IMR-90 (cell line): ENCODE data around the gene ZNF488. TPM values are rescaled to one million over a fixed set of nuclear protein-coding genes. Genes with fewer than 3 reads are reported as not detected.

Experiments
- ATAC-seq: fragments of 200-7000 bp; cut with Tn5 transposase; 2 replicates; pipeline ENCODE4 v1.9.1; 2020; ENCODE audit warnings: low read depth, mild to moderate bottlenecking, moderate library complexity
- BruUV-seq: library from RNA; stranded (reverse); fragments of 400-500 nt; replicated peaks from 2 replicates; lab custom pipeline; 2021; lab: Mats Ljungman, UMichigan
- CTCF ChIA-PET: fragments of 300-600 bp; formaldehyde crosslinking; extraction: SDS; loops from one replicate; lab custom pipeline; 2021; ENCODE audit warnings: antibody characterized with exemption; lab: Yijun Ruan, JAX
- POLR2A ChIA-PET: fragments of 300-600 bp; sonication (Branson Sonifier 250); formaldehyde crosslinking; loops from one replicate; lab custom pipeline; 2022; ENCODE audit warnings: antibody characterized with exemption; ENCODE audit not compliant: unreplicated experiment; lab: Charles Lee
- DNase-seq: peaks from one replicate; pipeline ENCODE4 v3.0.0; 2013
- H2AFZ ChIP-seq: replicated peaks from 2 replicates; pipeline ENCODE3; 2013; ENCODE audit warnings: low read length, mild to moderate bottlenecking; ENCODE audit not compliant: poor library complexity
- H2AK5ac ChIP-seq: 2 replicates; pipeline ENCODE4 v1.6.1; 2013; ENCODE audit warnings: low read depth, low read length, inconsistent platforms
- H2AK9ac ChIP-seq: replicated peaks from 2 replicates; pipeline ENCODE3; 2013; ENCODE audit warnings: mild to moderate bottlenecking, low read depth, low read length, moderate library complexity; ENCODE audit not compliant: poor library complexity
- H2BK120ac ChIP-seq: 2 replicates; pipeline ENCODE4 v1.6.1; 2013; ENCODE audit warnings: low read depth, low read length, inconsistent platforms
- H2BK15ac ChIP-seq: 3 replicates; pipeline ENCODE4 v1.6.1; 2013; ENCODE audit warnings: low read depth, low read length, inconsistent platforms
- H2BK20ac ChIP-seq: 2 replicates; pipeline ENCODE4 v1.6.1; 2013; ENCODE audit warnings: low read depth, mild to moderate bottlenecking, inconsistent platforms, low read length, moderate library complexity
- H2BK5ac ChIP-seq: 2 replicates; pipeline ENCODE4 v1.6.1; 2013; ENCODE audit warnings: mild to moderate bottlenecking, low read depth, low read length, inconsistent platforms; ENCODE audit not compliant: poor library complexity, severe bottlenecking
- H3K14ac ChIP-seq: replicated peaks from 2 replicates; pipeline ENCODE4 v1.6.1; 2013; ENCODE audit warnings: low read depth, low read length, inconsistent platforms
- H3K18ac ChIP-seq: 2 replicates; pipeline ENCODE4 v1.6.1; 2013; ENCODE audit warnings: low read depth, low read length, control low read depth
- H3K23ac ChIP-seq: 2 replicates; pipeline ENCODE4 v1.6.1; 2013; ENCODE audit warnings: low read depth, low read length, inconsistent platforms
- H3K27ac ChIP-seq: 2 replicates; pipeline ENCODE4 v1.5.1; 2013; ENCODE audit warnings: mild to moderate bottlenecking, control low read depth, low read length; ENCODE audit not compliant: insufficient read depth
- H3K27me3 ChIP-seq: 2 replicates; pipeline ENCODE4 v1.6.1; 2013; ENCODE audit warnings: low read length; ENCODE audit not compliant: control insufficient read depth, insufficient read depth
- H3K36me3 ChIP-seq: 2 replicates; pipeline ENCODE4 v1.6.1; 2013; ENCODE audit warnings: low read length, mixed read lengths; ENCODE audit not compliant: control insufficient read depth, insufficient read depth
- H3K4ac ChIP-seq: 2 replicates; pipeline ENCODE4 v1.6.1; 2013; ENCODE audit warnings: low read depth, low read length, inconsistent platforms
- H3K4me1 ChIP-seq: 2 replicates; pipeline ENCODE4 v1.6.1; 2013; ENCODE audit warnings: low read length, mixed read lengths; ENCODE audit not compliant: control insufficient read depth, insufficient read depth
- H3K4me2 ChIP-seq: 2 replicates; pipeline ENCODE4 v1.6.1; 2013; ENCODE audit warnings: low read depth, mild to moderate bottlenecking, control low read depth, low read length, moderate library complexity
- H3K4me3 ChIP-seq: 2 replicates; pipeline ENCODE4 v1.5.1; 2013; ENCODE audit warnings: low read depth, mild to moderate bottlenecking, control low read depth, low read length, moderate library complexity; ENCODE audit not compliant: insufficient read depth
- H3K56ac ChIP-seq: 2 replicates; pipeline ENCODE4 v1.6.1; 2013; ENCODE audit warnings: low read length, inconsistent platforms; ENCODE audit not compliant: insufficient read depth; ENCODE audit errors: extremely low read depth
- H3K79me1 ChIP-seq, 2 experiments: 2 replicates each; pipeline ENCODE4 v1.6.1; 2013; ENCODE audit warnings: low read length in 2 of 2, inconsistent platforms in 1 of 2, low read depth in 1 of 2
- H3K9ac ChIP-seq: 2 replicates; pipeline ENCODE4 v1.6.1; 2013; ENCODE audit warnings: low read depth, low read length, control low read depth
- H3K9me1 ChIP-seq: 2 replicates; pipeline ENCODE4 v1.6.1; 2013; ENCODE audit warnings: low read length, inconsistent platforms; ENCODE audit not compliant: insufficient read depth
- H3K9me3 ChIP-seq: 2 replicates; pipeline ENCODE4 v1.6.1; 2013; ENCODE audit warnings: low read length; ENCODE audit not compliant: control insufficient read depth, insufficient read depth
- H4K20me1 ChIP-seq: 2 replicates; pipeline ENCODE4 v1.6.1; 2013; ENCODE audit warnings: low read length, inconsistent platforms; ENCODE audit not compliant: insufficient read depth
- H4K5ac ChIP-seq: 2 replicates; pipeline ENCODE4 v1.6.1; 2013; ENCODE audit warnings: mild to moderate bottlenecking, low read depth, low read length, control low read depth
- H4K8ac ChIP-seq, 2 experiments: 2 replicates each; pipeline ENCODE4 v1.6.1; 2013; ENCODE audit warnings: low read depth in 2 of 2, low read length in 2 of 2, control low read depth in 1 of 2, inconsistent platforms in 1 of 2
- H4K91ac ChIP-seq: 2 replicates; pipeline ENCODE4 v1.6.1; 2013; ENCODE audit warnings: low read depth, low read length, inconsistent platforms; ENCODE audit not compliant: insufficient read depth
- BHLHE40 ChIP-seq: fragments of 150-350 bp; IDR thresholded peaks from 2 replicates; pipeline ENCODE4 v1.6.1; 2016; ENCODE audit warnings: mild to moderate bottlenecking, low read depth, low read length
- CEBPB ChIP-seq: IDR thresholded peaks from 2 replicates; pipeline ENCODE4 v1.6.1; 2012; ENCODE audit warnings: low read depth, low read length, improper control_type of control experiment
- CHD1 ChIP-seq: IDR thresholded peaks from 2 replicates; pipeline ENCODE4 v1.6.1; 2012; ENCODE audit warnings: low read depth, low read length, improper control_type of control experiment
- FOS ChIP-seq: fragments of 150-350 bp; IDR thresholded peaks from 2 replicates; pipeline ENCODE4 v1.6.1; 2016; ENCODE audit warnings: low read depth, low read length
- MAFK ChIP-seq: IDR thresholded peaks from 2 replicates; pipeline ENCODE4 v1.6.1; 2012; ENCODE audit warnings: low read depth, low read length, improper control_type of control experiment
- MAZ ChIP-seq: IDR thresholded peaks from 2 replicates; pipeline ENCODE4 v1.6.1; 2012; ENCODE audit warnings: low read depth, mild to moderate bottlenecking, low read length, improper control_type of control experiment, moderate library complexity, borderline replicate concordance
- MXI1 ChIP-seq: IDR thresholded peaks from 2 replicates; pipeline ENCODE4 v1.6.1; 2012; ENCODE audit warnings: low read depth, mild to moderate bottlenecking, low read length, moderate library complexity, borderline replicate concordance
- NFE2L2 ChIP-seq: fragments of 150-350 bp; IDR thresholded peaks from 2 replicates; pipeline ENCODE4 v1.6.1; 2016; ENCODE audit warnings: low read depth, mild to moderate bottlenecking, low read length
- POLR2A ChIP-seq: IDR thresholded peaks from 2 replicates; pipeline ENCODE4 v1.6.1; 2012; ENCODE audit warnings: mild to moderate bottlenecking, low read depth, low read length
- RCOR1 ChIP-seq: IDR thresholded peaks from 2 replicates; pipeline ENCODE4 v1.6.1; 2012; ENCODE audit warnings: mild to moderate bottlenecking, low read length, improper control_type of control experiment; ENCODE audit not compliant: insufficient replicate concordance
- USF2 ChIP-seq: fragments of 150-350 bp; IDR thresholded peaks from 2 replicates; pipeline ENCODE4 v1.6.1; 2017; ENCODE audit warnings: mild to moderate bottlenecking, antibody characterized with exemption, low read length, low read depth
- WGBS, 2 experiments: methylation state at CpG; one replicate each; pipeline versions ENCODE4 v1.1.5 to v1.1.7; 2013; ENCODE audit warnings: missing lambda C conversion rate in 2 of 2; ENCODE audit not compliant: insufficient read length in 1 of 2; ENCODE audit errors: extremely low coverage in 2 of 2; 5-methylcytosine and 5-hydroxymethylcytosine counted together
- dilution Hi-C: fragments of 300-500 bp; cut with HindIII; formaldehyde crosslinking; loops from one replicate; pipeline ENCODE4 v1.14.3; 2018; ENCODE audit warnings: low sequenced_read_pairs; ENCODE audit not compliant: unreplicated experiment
- in situ Hi-C: fragments of 300-500 bp; cut with MboI; formaldehyde crosslinking; loops from 3 replicates; pipeline ENCODE4 v1.14.3; 2019; ENCODE audit warnings: low sequenced_read_pairs, inconsistent platforms, mixed read lengths
- intact Hi-C: fragments of 100-400 bp; cut with micrococcal nuclease; formaldehyde crosslinking; loops from 2 replicates; pipeline ENCODE4 v1.10.0; 2022
- polyA plus RNA-seq, 3 experiments: library from polyadenylated mRNA; depleted of rRNA; stranded (reverse); fragments of >200 nt; gene quantifications; 2 replicates each; pipeline ENCODE4 v1.2.3, GENCODE V29; 2012; ENCODE audit warnings: low replicate concordance in 1 of 3
- total RNA-seq: library from RNA; depleted of rRNA; stranded (reverse); fragments of >200 nt; gene quantifications from 2 replicates; pipeline ENCODE4 v1.2.3, GENCODE V29; 2012
- TF ChIP-seq, protein P1 (sequence below): conservative IDR thresholded peaks from 2 replicates; pipeline ENCODE4 v1.5.1; 2012; ENCODE audit warnings: mild to moderate bottlenecking, low read depth, low read length, improper control_type of control experiment

Gene ZNF488
- total and polyA plus RNA-seq, 2 of the 4 experiments (the other 2 are of a cell fraction): under 0.01 to 0.14 TPM

- H4K20me1 ChIP-seq: no peaks in the 10 kb centered on the region
- H2BK120ac ChIP-seq: no peak overlapping the region
- H2AFZ ChIP-seq: no peak overlapping the region
- no peak overlapping the region for H2BK20ac ChIP-seq
- H2BK15ac ChIP-seq: no peak overlapping the region
- dilution Hi-C loops: no loop called here
- WGBS, 2 experiments: no CpG with 5 or more reads among the region's 4 CpGs
- no peak overlapping the region for H2AK5ac ChIP-seq
- peaks cover 4% of the 10 kb centered on the region; the same call in 1 of the 2 replicates for H3K4me1 ChIP-seq
- H3K18ac ChIP-seq: no peak overlapping the region
- H3K4me3 ChIP-seq: no peak overlapping the region
- H3K23ac ChIP-seq: no peak overlapping the region
- no peak overlapping the region for H3K4ac ChIP-seq
- in situ Hi-C loops: no loop called here
- H3K79me1 ChIP-seq: no peaks in the 10 kb centered on the region
- no TSS peak for BruUV-seq
- H2BK5ac ChIP-seq: no peak overlapping the region
- H3K27ac ChIP-seq: no peak overlapping the region
- H2AK9ac ChIP-seq: no peak overlapping the region
- POLR2A ChIA-PET: no interaction called here
- intact Hi-C loops: no loop called here
- H3K56ac ChIP-seq: no peak overlapping the region
- no peak for ATAC-seq
- CTCF ChIA-PET: interaction anchor here (0.8 kb wide), 1 partner anchor 60 kb away, joined by 3 read pairs; no protein-coding TSS in a partner anchor
- H4K5ac ChIP-seq: no peak overlapping the region
- no peak overlapping the region for H3K9ac ChIP-seq
- no peak for TF ChIP-seq CEBPB
- TF ChIP-seq BHLHE40: no peak
- TF ChIP-seq USF2: no peak
- TF ChIP-seq, protein P1, sequence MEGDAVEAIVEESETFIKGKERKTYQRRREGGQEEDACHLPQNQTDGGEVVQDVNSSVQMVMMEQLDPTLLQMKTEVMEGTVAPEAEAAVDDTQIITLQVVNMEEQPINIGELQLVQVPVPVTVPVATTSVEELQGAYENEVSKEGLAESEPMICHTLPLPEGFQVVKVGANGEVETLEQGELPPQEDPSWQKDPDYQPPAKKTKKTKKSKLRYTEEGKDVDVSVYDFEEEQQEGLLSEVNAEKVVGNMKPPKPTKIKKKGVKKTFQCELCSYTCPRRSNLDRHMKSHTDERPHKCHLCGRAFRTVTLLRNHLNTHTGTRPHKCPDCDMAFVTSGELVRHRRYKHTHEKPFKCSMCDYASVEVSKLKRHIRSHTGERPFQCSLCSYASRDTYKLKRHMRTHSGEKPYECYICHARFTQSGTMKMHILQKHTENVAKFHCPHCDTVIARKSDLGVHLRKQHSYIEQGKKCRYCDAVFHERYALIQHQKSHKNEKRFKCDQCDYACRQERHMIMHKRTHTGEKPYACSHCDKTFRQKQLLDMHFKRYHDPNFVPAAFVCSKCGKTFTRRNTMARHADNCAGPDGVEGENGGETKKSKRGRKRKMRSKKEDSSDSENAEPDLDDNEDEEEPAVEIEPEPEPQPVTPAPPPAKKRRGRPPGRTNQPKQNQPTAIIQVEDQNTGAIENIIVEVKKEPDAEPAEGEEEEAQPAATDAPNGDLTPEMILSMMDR: no peak
- no peak for TF ChIP-seq CHD1
- TF ChIP-seq NFE2L2: no peak
- TF ChIP-seq MXI1: no peak
- no peak for TF ChIP-seq FOS
- no peak for TF ChIP-seq MAFK
- TF ChIP-seq RCOR1: no peak
- no peak for TF ChIP-seq MAZ
- TF ChIP-seq POLR2A: no peak
- DNase-seq: no peak
- H3K27me3 ChIP-seq: peaks cover 68% of the 10 kb centered on the region
- no peaks in the 10 kb centered on the region for H3K9me3 ChIP-seq
- H4K8ac ChIP-seq: no peak overlapping the region
- no peaks in the 10 kb centered on the region for H3K9me1 ChIP-seq
- H4K91ac ChIP-seq: no peak overlapping the region
- H3K36me3 ChIP-seq: no peaks in the 10 kb centered on the region
- H3K14ac ChIP-seq: no peak overlapping the region
- H3K4me2 ChIP-seq: no peak overlapping the region
Measured at GRCh38 chr10:47378183-47378510, 5.9 kb downstream of the ZNF488 start.
